ENCODE results near the gene CCBE1.

Gene CCBE1

DNA sequence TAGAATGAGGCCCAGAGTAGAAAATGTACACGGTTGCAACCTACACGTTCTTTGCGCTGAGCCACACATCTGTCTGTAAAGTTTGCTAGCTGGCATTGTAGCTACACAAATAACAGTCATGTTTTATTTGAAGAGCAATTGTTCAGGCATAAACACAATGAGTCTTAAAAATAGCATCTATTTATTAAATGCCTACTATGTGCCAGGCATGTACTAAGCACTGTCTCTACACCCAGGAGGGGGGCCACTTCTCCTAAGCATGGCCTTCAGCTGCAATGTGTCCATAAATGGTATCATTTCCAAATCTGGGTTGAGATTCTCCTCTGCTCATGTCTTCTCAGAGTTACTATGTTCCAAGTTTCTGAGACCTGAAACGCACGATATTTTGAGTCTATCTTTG lies 182.1 kb downstream of the CCBE1 start:
- DNase-seq (ENCODE audit: low read depth in 1 of 2, low spot score in 1 of 2) = no peak
- in situ Hi-C loops (cut with HindIII; ENCODE audit: low pct_unique_long_range_greater_than_20kb, low sequenced_read_pairs) = no loop called here
- TF ChIP-seq JUND (IDR thresholded peaks at IDR 0.05; ENCODE audit: low read depth) = no peak

DNA sequence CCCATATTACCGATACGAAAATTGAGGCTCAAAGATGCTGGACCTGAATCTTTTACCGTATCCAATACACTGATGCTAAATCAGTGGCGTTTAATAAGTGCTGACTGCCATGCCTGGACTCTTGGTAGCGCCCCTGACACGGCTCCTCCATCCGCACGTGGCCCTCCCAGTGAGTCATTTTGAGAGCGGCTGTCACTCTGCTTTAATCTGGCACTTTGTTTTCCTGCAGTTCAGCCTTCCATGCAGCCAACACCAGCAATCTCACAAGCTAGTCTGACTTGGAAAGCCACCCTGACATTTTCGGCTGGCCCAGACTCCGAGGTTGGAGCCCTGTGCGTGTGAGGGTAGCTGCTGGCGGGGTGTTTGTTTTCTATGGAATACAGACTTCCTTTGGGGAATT lies 183.0 kb downstream of the CCBE1 start:
- DNase-seq (ENCODE audit: low read depth in 1 of 2, low spot score in 1 of 2) = no peak
- TF ChIP-seq JUND (IDR thresholded peaks at IDR 0.05; ENCODE audit: low read depth) = no peak
- in situ Hi-C loops (cut with HindIII; ENCODE audit: low pct_unique_long_range_greater_than_20kb, low sequenced_read_pairs) = no loop called here

DNA sequence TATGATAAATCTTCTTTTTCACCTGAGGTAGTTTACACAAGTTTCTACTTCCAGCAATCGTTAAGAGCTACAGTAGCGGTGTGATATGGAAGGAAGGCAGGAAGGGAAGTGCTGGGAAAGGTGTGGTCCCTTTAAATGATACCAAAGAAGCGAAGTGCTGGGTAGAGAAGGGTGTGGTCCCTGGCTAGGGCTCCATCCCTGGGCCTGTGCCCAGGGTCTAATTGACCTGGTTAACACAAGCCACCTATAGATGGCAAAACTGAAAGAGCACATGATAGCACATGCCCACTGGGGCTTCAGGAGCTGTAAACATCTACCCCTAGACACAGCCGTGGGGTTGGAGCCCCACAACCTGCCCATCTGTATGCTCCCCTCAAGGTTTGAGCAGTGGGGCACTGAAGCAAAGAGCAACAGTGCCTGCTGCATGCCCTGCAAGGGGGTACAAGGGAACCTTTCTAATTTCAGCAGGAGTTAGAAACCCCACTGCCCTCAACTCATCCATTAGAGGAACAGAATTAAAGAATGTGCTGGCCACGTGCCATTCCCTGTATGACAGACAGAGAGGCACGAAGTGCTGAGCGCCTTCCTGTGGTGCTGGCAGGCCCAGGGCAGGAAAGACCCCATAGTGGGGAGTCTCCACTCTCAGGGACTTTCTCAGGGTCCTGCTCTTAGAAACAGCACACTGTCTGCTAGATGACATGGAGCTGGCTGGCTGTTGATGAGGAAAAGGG lies 185.0 kb downstream of the CCBE1 start:
- in situ Hi-C loops (cut with HindIII; ENCODE audit: low pct_unique_long_range_greater_than_20kb, low sequenced_read_pairs) = no loop called here

DNA sequence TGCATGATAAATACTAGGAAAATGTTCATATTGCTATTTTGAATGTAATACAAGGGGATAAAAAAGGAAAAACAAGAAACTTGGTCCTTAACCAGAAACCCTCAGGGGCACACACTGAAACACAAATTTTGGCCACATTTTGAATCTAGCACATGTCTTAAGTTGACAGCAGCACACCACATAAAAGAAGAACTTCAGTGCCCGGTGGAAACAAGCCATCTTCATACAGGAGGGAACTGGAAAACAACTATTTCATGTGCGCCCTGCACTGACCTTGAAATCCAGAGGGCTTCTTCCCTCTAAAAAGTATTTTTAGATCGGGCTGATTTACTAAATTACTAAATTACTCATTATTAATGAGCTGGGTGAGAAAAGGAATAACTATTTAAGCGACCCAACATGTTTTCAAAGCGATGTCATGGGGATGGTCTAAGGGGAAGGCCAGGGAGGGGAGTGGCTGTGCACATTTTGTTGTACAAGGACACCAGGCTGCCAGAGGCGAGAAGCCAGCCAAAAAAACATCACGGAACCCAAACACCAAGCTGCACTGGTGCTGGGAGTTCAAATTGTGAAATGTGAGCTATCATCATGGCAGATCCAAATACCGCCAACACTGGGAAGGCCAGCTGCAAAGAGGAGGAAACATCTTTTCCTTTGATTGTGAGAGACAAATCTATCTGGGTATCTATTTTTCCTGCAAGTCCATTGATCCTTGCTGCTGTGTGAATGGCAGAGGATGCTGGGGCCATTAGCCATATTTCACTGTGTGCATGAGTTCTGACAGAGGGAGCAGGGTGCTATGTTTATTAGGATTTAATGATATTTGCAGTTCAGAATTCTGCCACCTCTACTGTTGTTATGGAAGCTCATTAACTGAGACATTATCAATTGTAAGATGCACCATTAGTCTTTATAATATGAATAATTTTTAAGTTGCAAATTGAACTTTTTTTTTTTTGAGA lies 187.5 kb downstream of the CCBE1 start:
- DNase-seq (ENCODE audit: low read depth in 1 of 2, low spot score in 1 of 2) = no peak
- no peak for TF ChIP-seq JUND (IDR thresholded peaks at IDR 0.05; ENCODE audit: low read depth)
- in situ Hi-C loops (cut with HindIII; ENCODE audit: low pct_unique_long_range_greater_than_20kb, low sequenced_read_pairs) = no loop called here

More for the DNA sequence above, 185.0 kb downstream of the CCBE1 start:
- TF ChIP-seq JUND (IDR thresholded peaks at IDR 0.05; ENCODE audit: low read depth) = no peak
- no peak for DNase-seq (ENCODE audit: low read depth in 1 of 2, low spot score in 1 of 2)

DNA sequence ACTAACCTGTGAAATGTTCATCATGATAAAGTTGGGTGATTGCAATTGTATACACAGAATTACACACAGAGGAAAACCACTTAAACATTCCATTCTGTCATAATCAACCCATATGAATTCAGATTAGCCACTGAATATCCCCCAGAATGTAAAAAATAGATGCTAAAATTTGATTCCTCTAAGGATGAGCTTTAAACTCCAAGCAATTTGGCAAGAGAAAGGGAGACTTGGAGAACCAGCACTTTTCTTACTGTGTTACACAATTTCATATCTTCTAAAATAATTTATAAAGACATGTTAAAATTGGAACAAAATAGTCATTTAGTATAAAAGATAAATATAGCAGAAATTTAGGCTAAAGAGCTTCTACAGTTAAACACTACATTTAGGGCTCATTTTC lies 191.9 kb downstream of the CCBE1 start:
- no peak for TF ChIP-seq JUND (IDR thresholded peaks at IDR 0.05; ENCODE audit: low read depth)
- DNase-seq (ENCODE audit: low read depth in 1 of 2, low spot score in 1 of 2) = no peak
- in situ Hi-C loops (cut with HindIII; ENCODE audit: low pct_unique_long_range_greater_than_20kb, low sequenced_read_pairs) = no loop called here

DNA sequence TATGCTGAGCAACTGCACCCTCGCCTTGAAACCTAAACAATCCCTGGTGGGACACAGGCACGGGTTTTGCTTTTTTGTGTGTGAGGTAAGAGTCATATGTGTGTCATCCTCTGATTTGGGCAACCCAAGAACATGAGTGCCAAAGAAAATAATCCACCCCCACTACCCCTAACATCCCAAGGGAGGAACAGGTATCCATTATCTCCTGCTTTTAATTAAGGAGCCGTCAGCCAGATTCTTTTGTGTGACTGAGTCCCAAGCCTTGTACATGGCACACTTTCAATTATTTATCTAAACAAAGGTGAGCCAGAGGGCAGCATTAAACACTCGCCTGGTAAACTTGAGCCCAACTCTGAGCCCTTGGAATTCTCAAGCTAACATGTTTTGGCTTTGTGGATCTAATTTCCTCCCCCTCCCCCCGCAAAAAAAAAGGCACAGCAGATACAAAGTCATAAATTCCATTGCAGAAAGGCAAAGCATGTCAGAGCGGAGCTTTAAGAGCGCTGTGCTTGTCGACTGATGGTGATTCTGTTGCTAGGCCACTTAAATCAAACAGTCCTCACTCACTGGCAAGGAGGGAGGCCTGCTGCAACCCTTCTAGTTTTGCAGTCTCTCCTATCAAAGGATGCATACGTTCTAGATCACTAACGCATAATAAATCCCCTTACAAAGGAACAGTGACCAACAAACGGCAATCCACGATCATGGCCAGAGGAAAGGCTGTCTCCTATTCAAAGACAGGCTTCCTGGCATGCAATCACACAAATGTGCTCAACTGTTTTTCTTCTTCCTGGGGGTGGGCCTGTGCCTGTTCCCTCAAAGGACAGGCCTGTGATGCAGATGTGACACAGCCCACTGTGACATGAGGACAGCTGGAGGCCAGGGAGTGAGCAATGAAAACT lies 194.7 kb downstream of the CCBE1 start:
- TF ChIP-seq JUND (IDR thresholded peaks at IDR 0.05; ENCODE audit: low read depth) = no peak
- DNase-seq (ENCODE audit: low read depth in 1 of 2, low spot score in 1 of 2) = no peak
- in situ Hi-C loops (cut with HindIII; ENCODE audit: low pct_unique_long_range_greater_than_20kb, low sequenced_read_pairs) = no loop called here

DNA sequence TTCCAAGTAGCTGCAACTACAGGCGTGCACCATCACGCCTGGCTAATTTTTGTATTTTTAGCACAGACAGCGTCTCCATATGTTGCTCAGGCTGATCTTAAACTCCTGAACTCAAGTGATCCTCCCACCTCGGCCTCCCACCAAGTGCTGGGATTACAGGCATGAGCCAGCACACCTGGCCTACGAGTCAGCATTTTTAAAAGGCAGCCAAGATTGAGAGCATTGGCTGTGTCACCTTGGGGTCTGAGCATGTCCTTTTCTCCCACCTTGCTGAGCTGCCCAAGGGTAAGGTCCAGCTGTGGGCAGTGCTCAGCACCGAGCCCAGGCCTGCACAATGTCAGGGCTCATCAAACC lies 195.3 kb downstream of the CCBE1 start:
- no peak for DNase-seq (ENCODE audit: low read depth in 1 of 2, low spot score in 1 of 2)
- no peak for TF ChIP-seq JUND (IDR thresholded peaks at IDR 0.05; ENCODE audit: low read depth)
- in situ Hi-C loops (cut with HindIII; ENCODE audit: low pct_unique_long_range_greater_than_20kb, low sequenced_read_pairs) = no loop called here

DNA sequence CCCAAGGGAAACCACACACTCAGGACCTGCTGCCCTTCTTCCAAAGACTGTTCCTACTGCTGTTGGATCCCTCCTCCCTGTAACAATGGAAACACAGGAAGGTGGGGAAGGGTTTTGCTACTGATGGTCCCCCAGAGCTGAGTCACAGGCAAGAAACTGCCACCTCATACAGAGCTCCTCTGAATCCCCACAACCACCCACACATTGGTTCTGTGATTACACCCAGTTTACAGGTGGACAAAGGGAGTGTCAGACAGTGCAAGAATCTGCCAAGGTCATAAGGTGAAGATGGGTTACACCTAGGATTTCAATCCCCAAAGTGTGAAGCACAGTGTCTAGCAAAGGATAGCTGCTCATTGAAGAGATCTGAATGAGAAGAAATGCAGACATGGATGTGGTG lies 196.5 kb downstream of the CCBE1 start:
- DNase-seq (ENCODE audit: low read depth in 1 of 2, low spot score in 1 of 2) = no peak
- in situ Hi-C loops (cut with HindIII; ENCODE audit: low pct_unique_long_range_greater_than_20kb, low sequenced_read_pairs) = no loop called here
- TF ChIP-seq JUND (IDR thresholded peaks at IDR 0.05; ENCODE audit: low read depth) = no peak

DNA sequence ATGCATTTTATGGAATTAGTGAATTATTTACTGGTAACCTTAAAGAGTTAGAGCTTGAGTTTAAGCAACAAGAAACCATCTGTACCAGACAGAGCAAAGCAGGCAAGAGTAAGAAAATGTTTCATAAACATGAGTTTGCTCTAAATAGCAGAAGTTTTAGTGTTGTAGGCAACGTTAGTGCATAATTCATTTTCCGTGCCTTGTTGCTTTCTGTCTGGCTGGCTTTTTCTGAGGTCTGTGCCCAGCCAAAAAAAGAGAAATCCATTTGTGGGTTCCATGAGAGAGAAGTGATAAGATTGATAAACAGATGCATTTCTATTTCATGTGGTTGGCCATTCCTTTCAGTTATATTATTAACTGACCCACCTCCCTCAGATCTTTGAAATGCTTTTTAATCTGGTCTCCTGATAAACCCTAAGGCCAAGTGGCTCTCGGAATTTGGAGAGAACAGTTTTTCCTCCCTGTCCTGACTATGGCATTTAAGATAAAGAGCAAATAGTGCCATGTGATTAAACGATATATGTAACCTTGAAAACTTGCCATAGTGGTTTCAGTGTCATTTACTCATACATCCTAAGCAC lies 198.6 kb downstream of the CCBE1 start:
- no peak for DNase-seq (ENCODE audit: low read depth in 1 of 2, low spot score in 1 of 2)
- TF ChIP-seq JUND (IDR thresholded peaks at IDR 0.05; ENCODE audit: low read depth) = no peak
- in situ Hi-C loops (cut with HindIII; ENCODE audit: low pct_unique_long_range_greater_than_20kb, low sequenced_read_pairs) = no loop called here

DNA sequence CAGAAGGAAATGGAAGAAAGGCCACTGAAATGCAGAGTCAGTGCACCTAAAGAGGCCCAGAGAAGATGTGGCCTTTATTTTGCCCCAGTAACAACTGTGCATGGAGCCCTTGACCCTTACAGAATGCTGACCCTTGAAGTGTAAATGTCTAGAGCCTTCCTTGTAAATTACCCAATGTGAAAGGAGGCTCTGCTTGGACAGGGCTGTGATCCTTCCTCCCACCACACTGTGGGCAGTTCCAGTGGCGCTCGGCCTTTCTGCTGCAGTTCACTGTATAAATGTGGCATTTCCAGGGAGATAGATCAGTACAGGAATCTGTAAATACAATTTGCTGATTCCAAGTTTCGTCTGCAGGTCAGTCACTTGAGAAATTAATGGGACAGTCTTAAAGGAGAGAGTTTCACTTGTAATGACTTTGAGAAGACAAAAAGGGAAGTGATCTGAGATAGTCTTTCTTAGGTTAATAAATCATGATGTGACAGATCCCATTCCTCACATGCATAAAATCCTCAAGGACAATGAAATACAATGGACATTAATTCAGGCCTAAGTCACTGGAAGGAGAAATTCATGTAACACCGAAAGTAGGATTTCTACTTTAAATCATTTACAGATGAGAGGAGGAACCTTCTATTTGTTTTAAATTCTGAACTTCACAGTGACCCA lies 204.3 kb downstream of the CCBE1 start:
- in situ Hi-C loops (cut with HindIII; ENCODE audit: low pct_unique_long_range_greater_than_20kb, low sequenced_read_pairs) = no loop called here
- TF ChIP-seq JUND (IDR thresholded peaks at IDR 0.05; ENCODE audit: low read depth) = no peak
- DNase-seq (ENCODE audit: low read depth in 1 of 2, low spot score in 1 of 2) = no peak

DNA sequence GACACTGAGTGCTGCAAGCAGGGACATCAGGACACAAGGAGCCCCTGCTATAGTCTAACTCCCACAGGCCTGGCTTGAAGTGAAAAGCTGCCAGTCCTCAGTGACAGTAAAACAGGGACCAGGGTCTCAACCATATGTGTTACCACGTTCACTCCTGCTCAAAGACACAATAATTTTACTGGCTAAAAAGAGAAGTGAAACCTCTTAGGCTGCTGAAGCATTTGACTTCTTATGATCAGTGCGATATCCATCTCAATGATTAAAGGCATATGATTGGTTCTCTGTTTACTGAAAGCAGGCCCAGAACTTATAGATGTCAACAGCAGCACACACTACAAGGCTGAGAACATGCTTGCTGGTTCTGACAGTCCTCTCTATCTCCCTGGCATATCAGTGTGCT lies 208.3 kb downstream of the CCBE1 start:
- no peak for DNase-seq (ENCODE audit: low read depth in 1 of 2, low spot score in 1 of 2)
- TF ChIP-seq JUND (IDR thresholded peaks at IDR 0.05; ENCODE audit: low read depth) = no peak
- in situ Hi-C loops (cut with HindIII; ENCODE audit: low pct_unique_long_range_greater_than_20kb, low sequenced_read_pairs) = no loop called here

DNA sequence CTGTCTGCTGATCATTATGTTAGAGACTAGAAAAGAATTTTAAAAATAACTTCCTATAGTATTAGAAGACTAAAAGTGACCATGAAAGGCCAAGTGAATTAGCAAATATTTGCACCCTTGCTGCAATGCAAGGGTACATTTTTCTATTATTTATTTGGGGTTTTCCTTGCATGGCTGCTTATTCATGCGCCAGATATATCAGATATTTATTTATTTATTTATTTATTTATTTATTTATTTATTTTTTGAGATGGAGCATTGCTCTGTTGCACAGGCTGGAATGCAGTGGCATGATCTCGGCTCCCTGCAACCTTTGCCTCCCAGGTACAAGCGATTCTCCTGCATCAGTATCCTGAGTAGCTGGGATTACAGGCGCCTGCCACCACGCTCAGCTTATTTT lies 211.8 kb downstream of the CCBE1 start:
- DNase-seq (ENCODE audit: low read depth in 1 of 2, low spot score in 1 of 2) = no peak
- no peak for TF ChIP-seq JUND (IDR thresholded peaks at IDR 0.05; ENCODE audit: low read depth)
- in situ Hi-C loops (cut with HindIII; ENCODE audit: low pct_unique_long_range_greater_than_20kb, low sequenced_read_pairs) = no loop called here

All from T47D (cell line).